GM18498 (cell line): Measurements from ENCODE around the gene CAMKMT.
A peak's percentile ranks its signal among the peaks of the same experiment; 100 is the strongest.

Source experiments
- ATAC-seq: cut with Tn5 transposase; IDR thresholded peaks from one replicate; pipeline ENCODE4 v1.9.1; 2021; ENCODE audit warnings: mild to moderate bottlenecking, moderate library complexity; ENCODE audit not compliant: unreplicated experiment

CAMKMT gene

DNA sequence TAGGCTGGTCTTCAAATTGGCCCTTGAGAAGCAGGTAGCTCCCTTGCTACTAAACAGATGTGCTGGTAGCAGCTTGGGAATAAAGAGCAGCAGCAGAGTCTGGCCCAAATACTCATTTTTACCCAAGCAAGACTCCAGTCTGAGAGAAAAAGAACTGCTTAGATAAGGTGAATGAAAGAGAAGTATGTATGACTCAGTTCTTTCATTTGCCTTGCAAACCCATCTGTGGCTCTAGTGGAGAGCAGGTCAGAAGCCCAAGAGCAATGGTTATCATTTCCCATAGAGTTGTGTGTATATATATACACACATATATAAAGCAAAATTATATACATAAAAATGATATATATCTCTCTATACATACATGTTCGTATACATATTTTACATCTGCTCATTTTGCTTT, 80.3 kb downstream of the CAMKMT start:
- no peak for ATAC-seq

- ATAC-seq, result no peak
Measured at GRCh38 chr2:44443517-44443916, 81.8 kb downstream of the CAMKMT start.

GRCh38 chr2:44444881-44445280, 83.1 kb downstream of the CAMKMT start:
- ATAC-seq, result no peak

- ATAC-seq, result no peak
Measured at GRCh38 chr2:44448860-44449527, 87.2 kb downstream of the CAMKMT start.

DNA sequence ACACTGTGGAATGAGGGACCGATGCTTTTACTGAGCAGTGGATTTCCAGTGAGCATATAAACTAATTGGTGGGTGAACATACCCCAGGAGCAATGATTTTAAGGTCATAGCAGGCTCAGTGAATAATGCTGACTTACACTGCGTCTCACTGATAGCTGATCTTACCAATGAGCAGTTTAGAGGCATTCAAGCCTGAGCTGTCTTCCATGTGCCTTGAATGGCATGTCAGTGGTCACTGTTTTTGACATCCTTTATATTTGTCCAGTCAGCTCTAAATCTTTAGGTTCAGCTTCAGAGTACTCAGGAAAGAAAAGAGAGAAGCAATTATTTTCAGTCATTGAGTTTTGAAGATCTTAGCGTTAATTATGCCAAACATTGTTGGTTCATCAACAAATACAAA, 88.3 kb downstream of the CAMKMT start:
- ATAC-seq, result no peak

DNA sequence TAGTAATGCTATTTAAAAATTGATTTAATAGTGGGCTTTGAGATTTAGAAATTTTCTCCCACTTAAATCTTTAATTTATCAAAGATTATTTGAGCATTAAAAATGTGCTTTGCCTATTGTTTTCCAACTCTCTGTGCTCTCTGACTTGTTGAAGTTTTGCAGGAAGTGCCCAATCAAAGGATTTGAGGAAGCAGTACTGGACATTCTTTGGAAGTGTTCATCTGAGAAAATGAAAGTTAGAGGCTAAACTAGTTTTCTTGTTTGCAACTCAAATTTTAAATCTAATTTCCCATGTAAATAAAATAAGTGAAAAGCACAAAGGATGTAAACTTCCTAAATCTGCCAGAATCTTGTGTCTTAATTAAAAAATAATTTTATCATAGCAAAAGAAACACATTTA, 89.1 kb downstream of the CAMKMT start:
- ATAC-seq, result no peak

DNA sequence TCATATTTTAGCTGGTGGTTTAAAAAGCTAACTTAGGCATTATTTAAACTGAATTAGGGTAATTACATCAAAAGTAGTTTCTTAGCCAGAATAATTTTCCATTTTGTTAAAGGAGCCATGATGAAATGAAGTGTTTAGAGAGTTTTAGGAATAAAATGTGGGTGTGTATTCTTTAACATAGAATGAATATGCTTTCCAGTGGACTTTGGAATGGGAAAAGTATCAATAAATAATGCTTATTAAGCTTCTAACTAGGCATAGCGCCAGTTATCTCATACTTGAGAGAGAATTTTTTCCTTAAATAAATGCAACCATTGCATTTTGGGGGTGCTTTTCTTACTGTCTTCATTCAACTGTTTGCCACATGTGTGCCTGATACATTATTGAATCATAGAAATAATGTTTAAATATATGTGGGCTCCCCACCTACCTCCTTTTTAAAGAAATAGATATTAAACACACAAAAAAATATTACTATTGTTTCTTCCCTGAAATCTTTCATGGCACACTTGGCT, 90.4 kb downstream of the CAMKMT start:
- no peak for ATAC-seq

GRCh38 chr2:44453259-44453658, 91.5 kb downstream of the CAMKMT start:
- ATAC-seq, result no peak

DNA sequence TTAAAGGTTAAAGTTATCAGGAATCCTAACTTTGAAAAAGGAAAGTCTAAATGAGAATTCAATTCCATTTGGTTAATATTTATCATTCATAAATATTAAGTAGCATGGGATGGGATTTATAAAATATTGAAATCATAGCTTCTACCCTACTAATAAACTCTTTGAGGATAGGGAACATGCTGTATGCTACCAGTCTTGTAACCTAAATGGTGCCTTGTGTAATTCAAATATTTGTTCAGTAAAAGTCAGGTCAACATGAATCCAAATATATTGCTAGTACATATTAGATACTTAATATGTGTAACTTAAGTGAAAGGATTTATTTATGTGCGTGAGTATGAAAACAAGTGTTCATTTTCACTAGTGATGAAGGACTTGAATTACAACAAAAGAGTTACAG, 94.1 kb downstream of the CAMKMT start:
- no peak for ATAC-seq

DNA sequence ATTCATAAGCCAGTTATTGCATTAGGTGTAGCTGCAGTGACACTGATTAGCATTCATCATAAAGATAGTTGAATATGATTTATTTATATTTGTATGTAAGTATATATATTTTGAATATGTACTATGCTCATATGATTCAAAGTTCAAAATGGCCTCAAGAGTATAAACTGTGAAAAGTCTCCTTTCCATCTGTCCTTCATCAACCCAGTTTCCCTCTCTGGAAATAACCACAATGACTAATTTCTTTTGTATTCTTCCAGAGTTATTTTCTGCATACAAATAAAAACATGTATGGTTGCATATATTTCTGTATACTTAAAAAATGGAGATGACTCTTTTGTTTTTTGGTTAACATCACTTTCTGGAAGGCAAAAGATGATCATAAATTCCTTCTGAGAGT, 95.2 kb downstream of the CAMKMT start:
- no peak for ATAC-seq

DNA sequence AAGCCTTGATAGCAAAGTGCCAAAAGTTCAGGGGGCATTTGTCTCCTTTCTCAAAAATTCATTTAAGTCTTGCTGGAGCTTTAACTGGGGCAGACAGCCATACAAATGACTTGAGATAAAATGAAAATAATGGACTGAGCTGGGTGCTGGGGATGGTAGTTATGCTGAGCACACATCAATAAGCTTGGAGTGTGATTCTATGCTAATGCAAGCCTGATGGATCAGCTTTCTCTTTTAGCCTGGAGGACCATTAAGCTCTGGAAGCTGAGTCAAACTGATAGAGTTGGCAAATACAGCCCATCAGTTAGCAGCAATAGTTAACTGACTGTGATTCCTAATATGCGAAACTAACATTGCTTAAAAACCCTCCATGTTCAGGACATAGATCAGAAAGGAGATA, 98.0 kb downstream of the CAMKMT start:
- no peak for ATAC-seq

GRCh38 chr2:44462934-44463849, 101.4 kb downstream of the CAMKMT start:
- ATAC-seq, result no peak

GRCh38 chr2:44464437-44464836, 102.7 kb downstream of the CAMKMT start:
- no peak for ATAC-seq

GRCh38 chr2:44470151-44470550, 108.4 kb downstream of the CAMKMT start:
- ATAC-seq, result no peak

GRCh38 chr2:44477657-44478414, 116.1 kb downstream of the CAMKMT start:
- no peak for ATAC-seq

DNA sequence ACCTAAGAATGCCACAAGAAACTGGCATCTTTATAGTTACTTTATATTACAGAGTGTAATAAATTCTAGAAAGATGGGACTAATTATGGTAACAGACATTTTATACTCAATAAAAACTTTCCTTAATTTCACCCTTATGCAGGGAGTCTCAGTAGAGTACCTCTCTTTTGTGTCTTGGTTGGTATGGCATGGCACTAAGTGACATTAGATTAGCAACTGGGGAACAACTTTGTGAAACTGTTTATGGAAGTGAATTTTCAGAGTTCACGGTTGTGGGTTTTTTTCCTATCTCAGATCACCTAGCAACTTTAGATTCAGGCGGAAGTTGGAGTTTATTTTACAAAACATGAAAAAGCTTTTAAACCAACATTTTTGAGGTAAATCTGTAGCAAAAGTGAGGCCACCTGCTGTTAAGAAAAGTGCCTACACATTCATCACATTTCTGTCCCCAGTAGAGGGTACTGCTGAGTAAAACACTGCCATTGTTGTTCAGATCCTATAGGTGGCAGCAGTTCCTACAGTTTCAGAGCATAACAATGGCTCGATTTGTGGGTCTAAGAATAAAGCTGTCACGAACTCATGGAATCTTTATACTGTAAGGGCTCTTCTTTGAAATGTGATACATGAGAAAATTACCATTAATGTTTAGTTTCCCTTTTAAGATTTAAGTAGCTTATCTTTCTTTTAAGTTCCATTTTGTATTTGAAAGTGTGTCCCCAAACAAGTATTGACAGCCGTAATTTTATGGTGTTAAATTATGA, 117.6 kb downstream of the CAMKMT start:
- ATAC-seq, result peak; percentile 91

DNA sequence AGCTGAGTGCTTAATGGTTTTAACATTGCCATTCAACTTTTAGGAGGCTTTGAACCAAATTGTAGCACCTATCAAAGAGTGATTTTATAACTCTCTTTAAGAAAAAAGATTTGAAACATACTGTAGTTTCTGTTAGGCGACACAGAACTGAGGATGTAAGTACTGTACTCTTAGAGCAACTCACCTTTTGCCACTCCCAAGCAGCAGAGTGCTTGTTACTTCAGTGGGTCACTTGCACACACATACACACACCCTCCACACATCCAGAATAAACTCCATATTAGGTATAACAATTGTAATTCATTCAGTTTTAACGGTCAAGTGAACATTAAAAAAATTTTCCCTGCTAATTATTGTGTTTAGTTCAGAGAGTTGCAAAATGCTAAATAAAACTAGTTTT, 118.3 kb downstream of the CAMKMT start:
- no peak for ATAC-seq

GRCh38 chr2:44487052-44487451, 125.3 kb downstream of the CAMKMT start:
- no peak for ATAC-seq

GRCh38 chr2:44490726-44491125, 129.0 kb downstream of the CAMKMT start:
- ATAC-seq, result no peak

DNA sequence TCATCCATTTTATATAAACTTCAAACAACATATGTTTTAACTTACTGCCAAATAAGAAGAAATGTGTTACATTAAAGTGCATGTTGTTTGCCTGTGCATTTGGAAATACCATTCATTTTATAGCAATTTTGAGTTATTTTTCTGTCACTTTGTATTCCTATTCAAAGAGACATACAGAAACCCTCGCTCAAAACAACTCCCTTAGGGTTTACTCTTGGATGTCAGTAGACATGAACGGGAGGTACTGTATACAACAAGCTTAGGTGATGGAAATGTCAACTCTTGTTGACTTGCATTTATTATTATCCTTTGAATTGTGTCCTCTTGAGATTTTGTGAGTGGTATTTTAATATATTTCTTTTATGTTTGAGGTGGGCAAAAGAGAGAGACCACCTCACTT, 132.3 kb downstream of the CAMKMT start:
- ATAC-seq, result no peak

- ATAC-seq, result no peak
Measured at GRCh38 chr2:44495035-44495434, 133.3 kb downstream of the CAMKMT start.
